Left ventricle myocardium inferior (tissue), 1 donor: Measurements from ENCODE around the gene MYO3A. TPM values are rescaled to one million over a fixed set of nuclear protein-coding genes. Genes with fewer than 3 reads are reported as not detected.
"Not testable (repeated sequence)": the region's sequence is repeated elsewhere in the genome, so short reads cannot be mapped to it uniquely, and the experiment has no call there.

Source experiments
- DNase-seq: peaks from one replicate; pipeline ENCODE4 v3.0.0-alpha.2; 2020
- H3K27ac ChIP-seq: fragments of 200-600 bp; replicated peaks from 2 replicates; pipeline ENCODE4 v1.8.0; 2021
- H3K27me3 ChIP-seq: fragments of 200-600 bp; 2 replicates; pipeline ENCODE4 v1.8.0; 2021; ENCODE audit warnings: low read depth
- H3K36me3 ChIP-seq: fragments of 200-600 bp; 2 replicates; pipeline ENCODE4 v1.8.0; 2021
- H3K4me1 ChIP-seq: fragments of 200-600 bp; 2 replicates; pipeline ENCODE4 v1.8.0; 2021
- H3K4me3 ChIP-seq: fragments of 200-600 bp; 2 replicates; pipeline ENCODE4 v1.8.0; 2021; ENCODE audit warnings: mild to moderate bottlenecking, moderate library complexity
- H3K9me3 ChIP-seq: fragments of 200-600 bp; replicated peaks from 2 replicates; pipeline ENCODE4 v1.8.0; 2021
- CTCF ChIP-seq: fragments of 200-600 bp; IDR thresholded peaks from 2 replicates; pipeline ENCODE4 v1.8.0; 2021; ENCODE audit warnings: antibody characterized with exemption, mild to moderate bottlenecking, borderline replicate concordance
- intact Hi-C: fragments of 100-400 bp; cut with micrococcal nuclease; formaldehyde crosslinking; loops from one replicate; pipeline ENCODE4 v1.11.0; 2022
- total RNA-seq: library from RNA; stranded (reverse); fragmentation: NEBNext Ultra II Directional; extraction: Animal tissue kit (Norgen Biotek cat#: 25700); gene quantifications from one replicate; pipeline ENCODE4 v1.2.1, GENCODE V29; 2021
- donor health status: DM: no; HTN: yes; CAD: no; lungs with severe emphysema.

MYO3A gene
- total RNA-seq, 1 donor from 2014 or later, result not detected

- no peak for TF ChIP-seq CTCF
- no peak overlapping the region for H3K4me3 ChIP-seq
- intact Hi-C loops, result no loop called here
Measured at GRCh38 chr10:26067680-26068079, 133.7 kb downstream of the MYO3A start.

GRCh38 chr10:26080971-26081370 is 146.9 kb downstream of the MYO3A start:
- H3K27ac ChIP-seq, H3K36me3 ChIP-seq, DNase-seq, H3K27me3 ChIP-seq, intact Hi-C loops, H3K4me1 ChIP-seq, H3K4me3 ChIP-seq, H3K9me3 ChIP-seq: not testable (repeated sequence)

More at GRCh38 chr10:26067680-26068079, 133.7 kb downstream of the MYO3A start:
- DNase-seq, result no peak
- Histone ChIP-seq H3K4me1 (no peaks in the 10 kb centered on the region), H3K36me3 (no peaks in the 10 kb centered on the region), H3K27me3 (no peaks in the 10 kb centered on the region), H3K27ac (no peak overlapping the region), H3K9me3 (no peaks in the 10 kb centered on the region)

- Histone ChIP-seq H3K36me3 (no peaks in the 10 kb centered on the region), H3K27ac (no peak overlapping the region), H3K9me3 (peaks cover 7% of the 10 kb centered on the region), H3K4me1 (no peaks in the 10 kb centered on the region), H3K27me3 (no peaks in the 10 kb centered on the region), H3K4me3 (no peak overlapping the region)
- no peak for DNase-seq
- intact Hi-C loops, result no loop called here
- TF ChIP-seq CTCF, result no peak
Measured at GRCh38 chr10:26081459-26081858, 147.4 kb downstream of the MYO3A start.

- no peak for DNase-seq
- no peaks in the 10 kb centered on the region for H3K27me3 ChIP-seq
- no peaks in the 10 kb centered on the region for H3K36me3 ChIP-seq
- H3K9me3 ChIP-seq, result peaks cover 4% of the 10 kb centered on the region
- intact Hi-C loops, result no loop called here
- no peak overlapping the region for H3K4me3 ChIP-seq
- H3K4me1 ChIP-seq, result no peaks in the 10 kb centered on the region
- no peak overlapping the region for H3K27ac ChIP-seq
- TF ChIP-seq CTCF, result no peak
Measured at GRCh38 chr10:26085549-26085948, 151.5 kb downstream of the MYO3A start.

- Histone ChIP-seq H3K27ac (no peak overlapping the region), H3K4me1 (no peaks in the 10 kb centered on the region), H3K36me3 (no peaks in the 10 kb centered on the region), H3K27me3 (no peaks in the 10 kb centered on the region), H3K4me3 (no peak overlapping the region), H3K9me3 (peaks cover 4% of the 10 kb centered on the region)
- DNase-seq, result no peak
- TF ChIP-seq CTCF, result no peak
- intact Hi-C loops, result no loop called here
Measured at GRCh38 chr10:26087666-26088065, 153.6 kb downstream of the MYO3A start.

GRCh38 chr10:26090026-26090425 is 156.0 kb downstream of the MYO3A start:
- no peaks in the 10 kb centered on the region for H3K36me3 ChIP-seq
- H3K27me3 ChIP-seq, result no peaks in the 10 kb centered on the region
- no peak for DNase-seq
- no peak for TF ChIP-seq CTCF
- H3K9me3 ChIP-seq, result peaks cover 4% of the 10 kb centered on the region
- no peaks in the 10 kb centered on the region for H3K4me1 ChIP-seq
- no peak overlapping the region for H3K27ac ChIP-seq
- intact Hi-C loops, result no loop called here
- H3K4me3 ChIP-seq, result no peak overlapping the region
